Glomerular visceral epithelial cell (primary cell): ENCODE data around the gene SUFU.
"Not testable (repeated sequence)": the region's sequence is repeated elsewhere in the genome, so short reads cannot be mapped to it uniquely, and the experiment has no call there.

ENCODE experiments used
- DNase-seq: peaks from one replicate; pipeline ENCODE4 v3.0.0-alpha.2; 2016; ENCODE audit errors: extremely low spot score

SUFU gene

DNA sequence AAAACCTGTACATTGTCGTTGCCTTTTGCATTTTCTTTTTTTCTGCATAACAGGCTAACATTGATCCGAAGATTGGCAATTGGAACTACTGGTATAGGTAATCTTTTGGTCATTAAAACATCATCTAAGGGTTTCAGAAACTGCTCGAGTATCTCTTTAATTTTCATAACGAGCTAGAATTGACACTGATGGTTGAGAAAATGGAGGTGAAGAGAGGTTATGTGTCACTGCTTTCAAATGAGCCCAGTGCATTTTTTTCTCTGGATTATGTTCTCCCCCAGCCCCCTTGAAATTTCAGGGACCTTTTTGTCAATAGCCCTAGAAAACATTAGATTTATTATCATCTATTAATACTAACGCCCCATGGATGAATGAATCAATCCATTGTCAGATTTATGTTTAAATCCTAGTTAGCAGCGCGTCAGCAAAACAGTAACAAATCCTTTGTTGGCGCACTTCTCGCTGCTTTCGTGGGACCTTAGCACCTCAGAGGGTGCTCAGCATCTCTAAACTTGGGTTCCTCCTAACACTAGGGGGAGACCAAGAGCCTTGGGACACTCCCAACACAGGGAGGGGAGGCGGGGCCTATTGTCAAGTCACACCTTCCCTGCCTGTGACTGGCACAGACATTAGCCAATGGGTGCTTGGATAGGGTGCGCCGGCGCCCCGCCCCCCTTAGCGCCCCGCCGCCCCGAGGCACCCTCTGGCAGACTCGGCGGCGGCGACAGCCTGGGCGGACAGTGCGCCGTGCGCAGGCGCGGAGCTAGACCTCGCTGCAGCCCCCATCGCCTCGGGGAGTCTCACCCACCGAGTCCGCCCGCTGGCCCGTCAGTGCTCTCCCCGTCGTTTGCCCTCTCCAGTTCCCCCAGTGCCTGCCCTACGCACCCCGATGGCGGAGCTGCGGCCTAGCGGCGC lies at the start of gene SUFU:
TSS of gene SUFU (plus strand) at position 709 of the 915 bp plus-strand sequence. CDS start at position 890, 181 bp downstream.
- DNase-seq: peak; percentile 99

DNA sequence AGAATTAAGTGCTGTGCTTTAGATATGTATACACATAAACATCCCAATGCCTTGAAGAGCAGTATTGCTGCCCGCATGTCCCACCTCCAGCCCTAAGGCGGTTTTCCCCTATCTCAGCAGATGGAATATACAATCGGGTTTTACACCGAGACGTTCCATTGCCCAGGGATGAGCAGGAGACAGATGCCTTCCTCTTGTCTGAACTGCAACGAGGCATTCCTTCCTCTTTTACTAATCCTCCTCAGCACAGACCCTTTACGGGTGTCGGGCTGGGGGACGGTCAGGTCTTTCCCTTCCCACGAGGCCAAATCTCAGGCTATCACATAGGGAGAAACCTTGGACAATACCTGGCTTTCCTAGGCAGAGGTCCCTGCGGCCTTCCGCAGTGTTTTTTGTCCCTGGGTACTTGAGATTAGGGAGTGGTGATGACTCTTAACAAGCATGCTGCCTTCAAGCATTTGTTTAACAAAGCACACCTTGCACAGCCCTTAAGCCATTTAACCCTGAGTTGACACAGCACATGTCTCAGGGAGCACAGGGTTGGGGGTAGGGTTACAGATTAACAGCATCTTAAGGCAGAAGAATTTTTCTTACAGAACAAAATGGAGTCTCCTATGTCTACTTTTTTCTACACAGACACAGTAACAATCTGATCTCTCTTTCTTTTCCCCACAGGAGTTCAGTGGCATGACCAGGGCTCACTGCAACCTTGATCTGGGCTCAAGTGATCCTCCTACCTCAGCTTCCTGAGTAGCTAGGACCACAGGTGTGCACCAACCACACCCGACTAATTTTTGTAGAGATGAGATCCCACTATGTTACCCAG lies 48.9 kb upstream of the SUFU start:
- not testable (repeated sequence) for DNase-seq

DNA sequence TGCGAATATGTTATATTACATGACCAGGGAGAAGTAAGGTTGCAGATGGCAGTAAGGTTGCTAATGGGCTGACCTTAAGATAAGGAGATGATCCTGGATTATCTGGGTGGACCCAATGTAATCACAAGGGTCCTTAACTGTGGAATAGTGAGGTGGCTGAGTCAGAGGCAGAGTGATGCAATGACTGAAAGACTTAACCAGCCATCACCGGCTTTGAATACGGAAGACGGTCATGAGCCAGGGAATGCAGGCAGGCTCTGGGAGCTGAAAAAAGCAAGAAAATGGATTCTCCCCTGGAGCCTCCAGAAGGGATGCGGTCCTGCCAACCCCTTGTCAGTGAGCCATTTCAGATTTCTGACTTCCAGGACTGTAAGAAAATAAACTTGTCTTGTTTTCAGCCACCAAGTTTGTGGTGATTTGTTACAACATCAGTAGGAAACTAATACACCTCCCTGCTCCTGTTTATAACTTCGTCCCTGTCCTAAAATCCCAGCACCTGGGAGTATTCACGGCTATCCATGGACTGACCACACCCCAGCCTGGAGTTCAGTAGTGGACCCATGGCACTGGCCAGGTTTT lies 47.8 kb upstream of the SUFU start:
- DNase-seq: peak; percentile 73

DNA sequence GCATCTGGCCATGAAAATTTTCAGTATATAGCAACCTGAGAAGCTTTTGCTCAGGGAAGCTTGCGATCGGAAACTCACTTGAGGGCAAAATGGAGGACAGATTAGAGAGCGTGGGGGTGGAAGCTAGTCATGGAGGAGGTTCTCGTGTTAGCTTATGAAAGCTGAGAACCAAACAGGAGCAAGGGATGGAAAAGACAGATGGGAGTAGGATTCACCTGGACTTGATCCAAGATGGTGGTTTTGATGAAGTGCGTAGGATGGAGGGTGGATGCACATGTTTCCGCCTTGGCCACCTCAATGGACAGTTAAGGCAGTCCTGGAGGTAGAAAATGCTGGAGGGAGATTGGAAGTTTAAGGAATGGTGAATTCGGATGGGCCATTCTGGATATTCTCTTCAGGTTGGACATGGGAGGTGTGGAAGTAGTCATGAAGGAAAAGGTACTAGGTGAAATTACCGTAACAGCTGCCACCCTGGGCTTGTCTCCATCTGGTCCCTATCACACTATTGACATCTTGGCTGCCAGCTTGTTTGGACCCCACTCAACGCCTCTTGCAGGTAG lies 46.1 kb upstream of the SUFU start:
- DNase-seq: no peak

DNA sequence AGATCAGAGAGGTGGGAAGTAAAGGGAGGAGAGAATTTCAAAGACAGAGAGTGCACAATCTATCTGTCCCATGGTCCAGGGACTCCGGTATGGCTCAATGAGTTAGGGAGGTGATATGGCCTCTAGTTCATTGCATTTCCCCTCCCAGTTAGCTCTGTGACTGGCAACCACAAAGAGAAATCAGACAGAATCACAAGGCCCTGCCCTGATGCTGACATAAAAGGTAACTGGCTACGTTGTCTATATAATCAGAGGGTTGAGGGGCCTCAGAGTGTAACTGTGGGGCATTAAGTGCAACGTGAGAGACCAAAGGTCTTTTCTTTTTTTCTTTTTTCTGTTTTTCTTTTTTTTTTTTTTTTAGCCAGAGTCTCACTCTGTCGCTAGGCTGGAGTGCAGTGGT lies 45.1 kb upstream of the SUFU start:
- no peak for DNase-seq

DNA sequence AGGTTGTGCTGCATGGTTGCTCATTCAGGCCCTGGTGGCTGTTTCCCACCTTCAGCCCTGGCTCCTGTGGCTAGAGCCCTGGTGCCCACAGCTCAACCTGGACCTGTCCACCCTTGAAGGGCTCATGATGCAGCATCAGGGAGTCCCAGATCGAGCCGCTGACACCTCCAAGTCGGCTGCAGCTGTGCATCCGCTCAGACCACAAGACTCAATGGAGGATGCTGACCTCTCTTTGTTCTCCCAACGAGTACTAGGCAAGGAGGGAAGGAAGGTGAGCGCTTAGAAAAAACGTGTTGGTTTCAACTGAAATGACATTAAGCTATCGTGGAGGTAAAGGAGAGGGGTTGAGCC lies 43.0 kb upstream of the SUFU start:
- no peak for DNase-seq

DNA sequence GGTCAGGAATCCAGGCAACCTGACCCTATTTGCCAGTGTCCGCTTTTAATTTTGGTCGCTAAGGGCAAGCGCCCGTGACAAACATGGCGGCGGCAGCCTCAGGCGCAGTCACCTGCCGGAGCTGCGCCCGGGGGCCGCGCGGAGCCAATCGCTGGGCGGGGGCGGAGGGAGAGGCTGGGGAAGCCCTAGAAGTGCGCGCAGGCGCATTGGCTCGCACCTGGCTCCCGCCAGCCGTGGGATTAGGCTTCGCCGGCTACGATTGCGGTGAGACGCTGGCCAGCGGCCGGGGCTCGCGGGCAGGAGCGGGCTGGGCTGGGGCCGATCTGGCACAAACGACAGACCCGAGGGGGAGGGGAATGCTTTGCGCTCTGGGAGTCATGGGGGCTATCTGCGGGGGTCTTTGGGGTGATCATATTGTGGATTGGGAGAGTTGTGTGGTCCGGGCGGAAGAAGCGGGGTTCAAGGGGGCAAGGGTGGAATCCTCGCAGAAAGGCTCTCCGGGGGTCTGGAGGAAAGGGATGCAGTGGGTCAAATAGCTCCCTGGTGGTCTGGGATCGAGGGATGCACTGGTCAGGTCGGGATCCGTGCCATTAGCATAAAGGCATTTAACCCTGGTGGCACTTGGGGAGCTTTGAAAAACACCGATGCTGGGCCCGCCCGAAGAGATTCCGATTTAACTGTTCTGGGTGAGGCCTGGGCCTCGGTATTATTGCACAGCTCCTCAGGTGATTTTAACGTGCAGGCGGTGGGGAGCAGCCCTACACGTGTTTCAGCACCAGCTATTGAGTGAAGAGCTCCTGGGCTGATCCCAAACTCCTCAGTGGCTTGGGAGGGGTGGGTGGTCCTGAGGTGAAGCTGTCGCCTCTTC lies 42.4 kb upstream of the SUFU start:
- peak; percentile 94 for DNase-seq

DNA sequence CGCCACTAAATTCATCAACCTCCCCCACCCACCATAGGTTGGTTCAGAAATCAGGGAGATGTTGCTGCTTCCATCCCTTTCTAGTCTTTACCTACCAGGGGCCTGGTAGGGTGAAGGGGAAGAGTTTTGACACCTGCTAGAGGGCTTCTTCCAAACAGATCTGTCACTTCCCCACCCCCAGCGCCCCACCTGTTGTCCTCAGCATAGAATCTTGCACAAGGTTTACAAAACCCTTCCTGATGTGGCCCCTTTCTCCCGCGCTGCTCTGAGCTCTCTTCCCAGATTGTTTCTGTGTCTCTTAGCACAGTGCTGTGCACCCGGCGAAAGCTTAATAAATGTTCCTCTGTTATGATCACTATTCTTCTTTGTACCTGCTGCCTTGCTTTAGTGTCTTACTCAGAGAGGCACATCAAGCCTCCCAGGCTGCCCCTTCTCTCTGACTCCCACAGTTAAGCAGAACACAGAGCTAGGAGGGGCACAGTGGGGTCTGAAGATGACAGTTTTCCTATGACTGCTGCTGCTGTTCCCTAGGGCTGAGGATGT lies 41.2 kb upstream of the SUFU start:
- DNase-seq: no peak

DNA sequence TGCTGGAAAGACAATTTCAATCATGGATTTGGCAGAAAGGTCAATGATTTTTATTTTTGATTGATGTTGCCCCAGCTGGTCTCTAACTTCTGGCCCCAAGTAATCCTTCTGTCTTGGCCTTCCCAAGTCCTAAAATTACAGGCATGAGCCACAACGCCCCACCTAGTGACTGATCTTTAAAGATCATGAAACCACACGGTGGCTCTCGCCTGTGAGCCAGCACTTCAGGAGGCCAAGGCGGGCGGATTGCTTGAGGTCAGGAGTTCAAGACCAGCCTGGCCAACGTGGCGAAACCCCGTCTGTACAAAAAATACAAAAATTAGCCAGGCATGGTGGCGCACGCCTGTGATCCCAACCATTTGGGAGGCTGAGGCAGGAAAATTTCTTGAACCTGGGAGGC lies 39.8 kb upstream of the SUFU start:
- DNase-seq: no peak

DNA sequence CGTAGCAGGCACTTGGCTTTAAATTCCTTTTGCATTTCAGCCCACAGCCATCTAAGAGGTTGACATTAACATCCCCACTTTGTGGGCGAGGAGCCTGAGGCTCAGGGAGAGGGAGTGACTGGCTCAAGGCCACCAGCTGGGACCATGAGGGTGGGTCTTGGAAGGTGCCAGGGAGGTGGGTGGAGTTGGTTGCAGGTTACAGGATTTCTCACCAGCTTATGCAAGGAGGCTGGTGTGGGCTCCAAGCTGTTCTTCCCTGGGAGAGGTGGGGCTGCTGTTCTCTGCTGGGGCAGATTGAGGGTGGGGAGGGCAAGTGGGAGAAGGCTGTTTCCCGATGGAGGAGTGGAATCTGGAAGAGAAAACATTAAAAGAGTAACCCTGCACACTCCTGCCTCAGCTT lies 38.3 kb upstream of the SUFU start:
- no peak for DNase-seq

DNA sequence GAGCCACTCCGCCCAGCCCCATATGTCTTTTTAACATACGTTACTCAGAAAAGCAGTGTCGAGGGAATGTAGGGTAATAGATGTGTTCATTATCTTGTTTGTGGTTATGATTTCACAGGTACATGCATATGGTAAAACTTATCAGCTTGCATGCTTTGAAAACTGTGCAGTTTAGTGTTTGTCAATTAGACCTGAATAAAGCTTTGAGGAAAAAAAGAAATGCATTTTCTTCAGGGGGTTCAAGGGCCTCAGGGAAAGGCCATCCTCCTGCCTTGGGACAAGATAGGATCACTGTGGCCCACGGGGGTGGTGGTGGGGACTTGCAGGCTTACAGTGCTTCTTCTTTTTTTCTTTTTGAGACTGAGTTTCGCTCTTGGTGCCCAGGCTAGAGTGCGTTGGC lies 36.5 kb upstream of the SUFU start:
- DNase-seq: no peak

DNA sequence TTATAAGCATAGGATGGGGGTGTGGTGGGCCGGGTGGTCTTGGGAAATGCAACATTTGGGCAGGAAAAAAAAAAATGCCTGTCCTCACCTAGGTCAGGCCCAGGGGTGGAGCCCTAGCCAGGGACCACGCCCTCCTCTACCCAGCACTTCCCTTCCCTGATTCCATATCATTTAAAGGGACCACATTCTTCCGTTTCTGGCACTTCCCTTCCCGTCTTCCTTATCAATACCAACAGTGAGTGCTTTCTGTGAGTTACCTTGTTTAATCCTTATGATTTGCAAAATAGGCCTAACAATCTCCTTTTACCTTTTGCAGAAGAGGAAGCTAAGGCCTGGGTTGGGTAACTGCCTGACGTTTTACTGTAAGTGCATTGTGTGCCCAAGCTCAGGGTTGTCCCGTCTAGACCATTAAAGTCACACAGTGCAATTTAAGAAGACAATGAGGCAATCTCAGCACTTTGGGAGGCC lies 35.8 kb upstream of the SUFU start:
- DNase-seq: no peak

DNA sequence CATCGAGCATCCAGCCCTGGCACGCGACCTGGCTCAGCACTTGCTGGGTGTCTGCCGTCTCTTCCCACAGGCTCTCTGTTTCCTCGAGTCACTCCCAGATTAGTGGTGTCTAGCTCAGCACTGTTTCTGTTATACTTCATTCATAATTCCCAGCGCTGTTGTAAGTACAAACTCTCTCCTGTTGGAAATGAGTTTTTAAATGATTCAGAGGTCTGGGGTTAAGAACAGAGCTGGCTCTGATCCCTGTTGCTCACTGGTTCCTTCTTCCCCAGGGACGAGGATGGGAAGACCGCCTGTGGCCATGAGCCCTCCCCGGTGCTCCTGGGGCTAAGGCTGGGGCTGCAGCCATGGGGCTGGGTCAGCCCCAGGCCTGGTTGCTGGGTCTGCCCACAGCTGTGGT lies 35.1 kb upstream of the SUFU start:
- no peak for DNase-seq

DNA sequence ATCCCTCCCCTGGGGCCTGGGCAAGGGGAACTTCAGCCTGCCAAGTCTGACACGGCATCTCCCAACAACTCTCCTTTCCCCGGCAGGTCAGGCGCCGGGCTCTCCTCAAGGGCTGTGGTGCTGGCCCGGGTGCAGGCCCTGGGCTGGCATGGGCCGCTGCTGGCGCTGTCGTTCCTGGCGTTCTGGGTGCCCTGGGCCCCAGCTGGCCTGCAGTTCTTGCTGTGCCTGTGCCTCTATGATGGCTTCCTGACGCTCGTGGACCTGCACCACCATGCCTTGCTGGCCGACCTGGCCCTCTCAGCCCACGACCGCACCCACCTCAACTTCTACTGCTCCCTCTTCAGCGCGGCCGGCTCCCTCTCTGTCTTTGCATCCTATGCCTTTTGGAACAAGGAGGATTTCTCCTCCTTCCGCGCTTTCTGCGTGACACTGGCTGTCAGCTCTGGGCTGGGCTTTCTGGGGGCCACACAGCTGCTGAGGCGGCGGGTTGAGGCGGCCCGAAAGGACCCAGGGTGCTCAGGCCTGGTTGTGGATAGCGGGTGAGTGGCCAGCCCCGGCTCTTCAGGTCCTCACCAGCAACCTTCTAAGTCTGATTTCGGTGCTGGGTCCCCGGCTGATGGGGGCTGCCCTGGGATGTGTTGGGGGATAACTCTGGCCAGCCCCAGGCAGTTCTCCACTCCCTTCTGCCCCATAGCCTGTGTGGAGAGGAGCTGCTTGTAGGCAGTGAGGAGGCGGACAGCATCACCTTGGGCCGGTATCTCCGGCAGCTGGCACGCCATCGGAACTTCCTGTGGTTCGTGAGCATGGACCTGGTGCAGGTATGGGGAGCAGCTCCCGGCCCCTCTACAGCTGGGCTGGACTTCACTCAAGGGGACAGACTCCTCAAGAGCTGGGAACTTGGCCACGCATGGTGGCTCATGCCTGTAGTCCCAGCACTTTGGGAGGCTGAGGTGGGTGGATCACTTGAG lies 32.9 kb upstream of the SUFU start:
- DNase-seq: no peak

DNA sequence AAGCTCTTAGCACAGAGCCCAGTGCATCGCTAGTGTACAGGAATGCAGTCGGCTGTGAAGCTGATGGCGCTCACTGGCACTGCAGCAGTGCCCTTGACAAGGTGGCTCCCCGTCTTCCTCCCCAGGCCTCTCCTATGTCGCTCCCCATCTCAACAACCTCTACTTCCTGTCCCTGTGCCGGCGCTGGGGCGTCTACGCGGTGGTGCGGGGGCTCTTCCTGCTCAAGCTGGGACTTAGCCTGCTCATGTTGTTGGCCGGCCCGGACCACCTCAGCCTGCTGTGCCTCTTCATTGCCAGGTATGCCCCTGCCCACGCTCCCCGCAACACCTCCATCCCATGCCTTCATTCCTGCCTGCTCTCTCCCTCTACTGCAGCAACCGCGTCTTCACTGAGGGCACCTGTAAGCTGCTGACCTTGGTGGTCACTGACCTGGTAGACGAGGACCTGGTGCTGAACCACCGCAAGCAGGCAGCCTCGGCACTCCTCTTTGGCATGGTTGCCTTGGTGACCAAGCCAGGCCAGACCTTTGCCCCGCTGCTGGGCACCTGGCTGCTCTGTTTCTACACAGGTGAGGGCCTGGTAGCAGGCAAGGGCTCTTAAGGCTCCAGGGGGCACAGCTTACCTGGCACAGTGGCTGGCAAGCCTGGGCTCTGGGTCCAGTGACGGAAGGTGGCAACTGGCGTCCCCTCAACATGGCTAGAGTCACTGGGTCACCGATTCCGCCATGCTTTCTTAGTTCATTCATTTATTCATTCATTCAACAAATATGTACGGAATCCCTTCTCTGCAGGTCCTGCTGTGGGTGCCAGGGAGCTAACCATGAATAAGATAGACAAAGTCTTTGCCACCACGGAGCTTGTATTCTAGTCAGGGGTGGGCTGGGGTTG lies 30.1 kb upstream of the SUFU start:
- no peak for DNase-seq

DNA sequence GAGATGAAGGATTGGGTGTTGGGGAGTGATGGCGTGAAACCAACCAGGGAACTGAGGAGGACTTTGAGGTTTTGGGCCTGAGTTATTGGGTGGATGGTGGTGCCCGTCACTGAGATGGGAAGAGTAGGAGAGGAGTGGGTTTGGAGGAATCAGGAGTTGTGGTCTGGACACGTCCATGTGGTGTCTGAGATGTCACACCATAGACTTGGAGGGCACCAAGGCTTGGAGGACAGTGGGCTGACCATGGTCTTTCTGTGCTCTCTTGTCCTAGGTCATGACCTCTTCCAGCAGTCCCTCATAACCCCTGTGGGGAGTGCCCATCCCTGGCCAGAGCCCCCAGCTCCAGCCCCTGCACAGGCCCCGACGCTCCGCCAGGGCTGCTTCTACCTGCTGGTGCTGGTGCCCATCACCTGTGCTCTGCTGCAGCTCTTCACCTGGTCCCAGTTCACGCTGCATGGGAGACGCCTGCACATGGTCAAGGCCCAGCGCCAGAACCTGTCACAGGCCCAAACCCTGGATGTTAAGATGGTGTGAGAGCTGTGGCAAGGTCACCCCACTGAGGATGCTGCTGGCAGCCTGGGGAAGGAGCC lies 28.2 kb upstream of the SUFU start:
- DNase-seq: no peak

DNA sequence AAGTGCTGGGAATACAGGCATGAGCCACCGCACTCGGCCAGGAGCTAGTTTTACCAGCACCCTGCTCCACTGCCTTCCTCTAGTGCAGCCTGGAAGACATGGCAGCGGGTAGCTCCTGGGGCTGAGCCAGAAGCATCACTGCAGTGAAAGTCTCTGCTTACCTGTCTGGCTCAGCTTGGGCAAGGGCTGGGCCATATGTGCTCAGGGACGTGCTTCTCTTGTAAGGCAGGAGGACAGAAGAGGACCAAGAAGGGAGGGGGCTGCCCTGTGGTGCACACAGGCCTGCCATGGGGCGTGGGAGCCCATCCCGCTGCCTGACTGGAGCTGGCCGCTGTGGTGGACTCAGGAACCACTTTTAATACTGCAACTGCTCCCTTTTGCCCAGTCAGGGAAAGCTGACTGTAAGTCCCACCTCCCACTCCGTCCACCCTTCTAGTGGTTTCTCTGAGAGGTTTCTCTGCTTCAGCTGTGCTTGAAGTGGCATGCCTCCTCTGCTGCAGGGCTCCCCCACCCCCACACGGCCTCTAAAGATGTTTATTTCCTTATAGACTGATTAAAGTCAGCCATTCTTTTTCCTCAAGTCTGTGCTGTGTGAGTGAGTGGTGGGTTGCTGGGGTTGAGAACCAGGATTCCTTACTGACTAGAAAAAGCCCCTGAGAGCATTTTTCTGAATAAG lies 27.2 kb upstream of the SUFU start:
- DNase-seq: no peak

DNA sequence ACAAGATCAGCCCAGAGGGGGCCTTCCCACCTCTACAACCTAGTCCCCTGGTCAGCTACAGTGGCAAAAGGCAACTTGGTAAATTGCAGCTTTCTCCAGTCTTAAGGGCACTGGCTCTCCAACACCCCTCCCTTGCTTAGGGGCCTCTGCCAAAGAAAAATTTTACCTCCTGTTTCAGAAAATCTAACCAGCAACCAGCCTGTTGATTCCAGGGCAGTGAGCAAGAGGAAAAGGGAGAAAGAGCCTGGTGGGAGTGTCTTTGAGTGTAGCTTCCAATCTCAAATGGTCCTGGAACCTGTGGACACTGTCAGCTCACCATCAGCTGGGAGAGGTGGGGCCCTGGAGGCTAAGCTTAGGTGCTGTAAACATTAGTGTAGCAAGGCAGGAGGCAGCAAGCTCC lies 24.1 kb upstream of the SUFU start:
- no peak for DNase-seq
